GM19099 (cell line): ENCODE data around the gene LIMA1.

Experiments
- POLR2A ChIP-seq: IDR thresholded peaks from 3 replicates; pipeline ENCODE4 v1.6.1; 2011; ENCODE audit warnings: low read depth; ENCODE audit not compliant: insufficient read length; ENCODE audit errors: extremely low read depth

The LIMA1 gene

DNA sequence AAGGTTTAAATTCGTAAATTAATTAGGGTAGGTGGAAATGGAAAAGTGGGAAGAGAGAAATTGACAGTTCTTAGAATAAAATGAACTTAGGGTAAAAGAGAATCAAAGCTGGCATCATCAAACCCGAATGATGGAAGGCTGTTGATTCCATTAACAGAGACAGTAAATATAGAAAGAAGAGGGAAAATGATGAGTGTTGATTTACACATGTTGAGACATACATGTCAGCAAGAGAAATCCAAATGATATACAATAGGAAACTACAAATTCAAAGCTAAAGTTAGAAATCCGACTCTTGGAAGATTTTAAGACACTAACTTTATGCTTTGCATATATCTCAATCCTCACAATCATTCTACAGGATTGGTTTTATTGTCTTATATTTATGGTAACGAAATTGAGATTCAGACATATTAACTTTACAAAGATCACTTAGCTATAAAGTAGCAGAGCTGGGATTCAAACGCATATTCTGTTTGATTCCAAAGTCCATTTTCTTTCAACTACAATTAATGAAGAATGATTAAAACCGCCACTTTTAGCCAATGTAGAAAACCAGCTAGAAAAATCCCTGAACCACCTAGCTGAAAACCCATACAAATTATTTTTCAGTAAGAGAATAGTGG, 30.2 kb downstream of the LIMA1 start:
- no peak for TF ChIP-seq POLR2A

DNA sequence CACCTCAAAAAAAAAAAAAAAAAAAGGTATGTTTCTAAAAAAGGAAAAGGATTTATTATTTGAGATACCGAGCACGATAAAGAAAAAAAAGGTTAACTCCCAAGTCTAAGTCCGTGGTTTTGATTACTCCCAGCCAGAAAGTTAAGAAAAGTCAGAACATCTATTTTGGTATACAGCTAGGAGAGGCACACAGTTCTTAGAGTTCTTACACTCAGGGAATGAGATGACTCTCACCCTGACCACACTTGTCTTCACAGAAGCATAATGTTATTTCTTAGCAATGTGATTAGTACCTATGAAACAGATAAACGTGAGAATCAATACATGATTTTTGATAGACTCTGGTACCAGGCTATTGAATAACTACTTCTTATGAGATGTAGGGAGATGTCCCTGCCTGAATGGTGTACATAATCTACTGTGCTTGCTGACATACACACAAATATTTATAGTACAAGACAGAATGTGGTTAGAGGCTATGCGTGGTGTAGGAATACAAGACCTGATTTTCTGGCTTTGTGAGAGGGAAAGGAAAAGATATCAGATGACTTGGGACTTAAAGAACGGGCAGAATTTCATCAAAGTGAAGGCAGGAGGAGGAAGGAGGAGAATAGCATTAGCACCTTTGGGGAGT, 31.6 kb downstream of the LIMA1 start:
- no peak for TF ChIP-seq POLR2A

DNA sequence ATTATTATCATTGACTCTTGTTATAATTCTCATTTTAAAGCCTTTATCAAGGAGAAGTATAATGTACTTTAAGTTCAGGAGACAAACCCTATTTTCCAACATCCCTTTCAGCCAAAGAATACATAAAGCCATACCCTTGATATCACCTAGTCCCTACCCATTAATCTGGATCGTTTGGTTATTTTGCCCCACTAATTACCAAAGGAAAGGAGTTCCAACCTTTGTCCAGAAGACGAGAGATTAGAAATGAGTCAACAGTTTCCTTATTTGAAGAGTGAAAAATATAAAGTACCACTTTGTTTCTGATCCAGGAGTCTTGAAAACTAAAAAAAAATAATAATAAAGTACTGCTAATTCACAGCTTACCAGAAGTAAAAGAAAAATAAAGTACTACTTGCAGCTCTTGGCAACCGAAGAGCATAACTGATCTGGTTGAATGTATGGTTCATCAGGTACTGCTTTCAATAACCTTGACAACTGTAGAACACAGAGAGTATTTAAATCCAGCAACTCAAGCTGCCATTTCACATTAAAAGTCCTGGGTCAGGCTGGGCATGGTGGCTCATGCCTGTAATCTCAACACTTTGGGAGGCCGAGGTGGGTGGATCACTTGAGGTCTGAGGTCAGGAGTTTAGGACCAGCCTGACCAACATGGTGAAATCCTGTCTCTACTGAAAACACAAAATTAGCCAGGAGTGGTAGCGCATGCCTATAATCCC, 33.7 kb downstream of the LIMA1 start:
- no peak for TF ChIP-seq POLR2A

DNA sequence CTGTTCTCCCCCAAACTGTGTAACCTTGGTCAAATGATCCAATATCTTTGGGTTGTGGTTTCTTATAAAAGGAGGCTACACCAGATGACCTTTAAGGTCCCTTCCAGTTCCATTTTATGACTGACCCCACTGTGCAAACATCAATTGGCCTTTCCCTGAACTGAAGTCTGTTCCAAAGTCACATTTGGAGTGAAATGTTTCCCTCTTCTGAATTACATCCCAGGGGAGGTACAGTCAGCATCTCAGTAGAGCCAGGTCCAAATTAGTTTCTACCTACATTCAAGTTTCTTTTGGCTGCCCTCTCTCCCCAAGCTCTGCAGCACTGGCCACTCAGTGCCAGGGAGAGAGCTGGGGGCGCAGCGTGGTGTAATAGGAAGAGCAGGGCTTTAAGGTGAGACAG, 34.4 kb downstream of the LIMA1 start:
- TF ChIP-seq POLR2A, result no peak

DNA sequence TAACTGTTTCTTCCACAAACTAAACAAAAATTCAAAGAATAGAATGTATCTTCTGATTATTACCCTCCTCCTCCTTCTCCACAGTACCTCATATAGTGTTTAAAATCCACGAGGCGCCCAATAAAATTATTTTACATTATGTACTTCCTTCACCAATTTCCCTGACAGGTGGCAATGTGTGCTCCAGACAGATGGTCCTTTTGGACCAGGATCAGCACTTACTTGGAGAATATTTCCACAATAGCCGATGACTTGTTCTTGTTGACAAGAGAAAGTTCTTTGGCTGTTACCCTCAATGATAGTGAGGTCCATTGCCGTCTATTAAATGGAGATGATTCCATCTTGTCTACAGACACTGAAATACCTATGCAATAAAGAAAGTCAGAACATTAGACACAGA, 34.9 kb downstream of the LIMA1 start:
- TF ChIP-seq POLR2A, result no peak

DNA sequence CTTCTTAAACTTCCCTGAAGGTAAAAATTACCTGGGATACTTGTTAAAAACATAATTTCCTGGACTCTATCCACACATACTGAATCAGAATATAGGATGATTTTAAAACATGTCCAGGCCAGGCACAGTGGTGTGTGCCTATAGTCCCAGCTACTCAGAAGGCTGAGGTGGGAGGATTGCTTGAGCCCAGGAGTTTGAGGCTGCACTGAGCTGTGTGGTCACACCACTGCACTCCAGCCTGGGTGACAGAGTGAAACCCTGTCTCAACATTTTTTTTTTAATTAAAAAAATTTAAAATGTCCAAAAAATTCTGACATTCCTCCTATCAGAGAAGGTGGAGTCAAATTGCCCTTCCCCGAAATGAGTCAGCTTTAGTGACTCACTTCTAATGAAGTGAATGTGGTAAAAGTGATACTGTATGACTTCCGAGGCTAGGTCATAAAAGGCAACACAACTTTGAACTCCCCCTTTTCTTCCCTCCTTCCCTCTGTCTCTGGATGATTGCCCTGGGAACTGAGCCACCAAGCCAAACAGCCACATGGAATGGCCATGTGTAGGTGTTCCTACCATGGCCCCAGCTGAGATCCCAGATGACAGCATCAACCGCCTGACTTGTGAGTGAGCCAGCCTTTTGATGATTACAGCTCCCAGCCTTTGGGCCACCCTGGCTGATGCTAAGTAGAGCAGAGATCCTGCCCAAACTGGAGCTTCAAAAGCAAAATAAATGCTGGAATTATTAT, 36.3 kb downstream of the LIMA1 start:
- TF ChIP-seq POLR2A, result no peak

DNA sequence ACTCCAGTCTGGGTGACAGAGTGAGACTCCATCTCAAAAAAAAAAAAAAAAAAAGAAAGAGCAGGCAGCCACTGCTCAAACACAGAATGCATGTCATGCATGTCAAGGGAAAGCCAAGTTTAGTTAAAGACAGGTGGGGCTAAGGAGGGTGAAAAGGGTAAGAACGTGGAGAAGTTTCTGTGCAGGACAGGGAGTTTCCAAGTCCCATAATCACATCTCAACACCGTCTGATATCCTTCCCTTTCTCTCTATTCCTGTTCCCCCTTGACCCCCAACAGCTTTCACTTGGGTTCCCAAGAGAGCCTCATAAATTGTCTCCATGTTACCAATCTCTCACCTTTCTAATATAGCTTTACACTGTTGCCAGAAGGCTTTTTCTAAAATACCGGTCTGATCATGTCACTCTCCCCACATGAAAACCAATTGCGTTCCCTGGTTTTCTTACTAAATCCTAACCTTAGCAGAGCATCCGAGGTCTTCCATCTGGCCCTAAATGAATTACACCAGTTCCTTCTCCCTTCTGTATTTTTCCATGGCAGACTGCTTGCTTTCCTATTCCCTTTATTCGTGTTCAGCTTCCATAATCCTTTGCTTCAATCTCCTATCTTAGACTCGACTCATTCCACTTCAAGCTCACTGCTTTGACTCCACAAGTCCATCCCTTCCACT, 37.0 kb downstream of the LIMA1 start:
- no peak for TF ChIP-seq POLR2A

DNA sequence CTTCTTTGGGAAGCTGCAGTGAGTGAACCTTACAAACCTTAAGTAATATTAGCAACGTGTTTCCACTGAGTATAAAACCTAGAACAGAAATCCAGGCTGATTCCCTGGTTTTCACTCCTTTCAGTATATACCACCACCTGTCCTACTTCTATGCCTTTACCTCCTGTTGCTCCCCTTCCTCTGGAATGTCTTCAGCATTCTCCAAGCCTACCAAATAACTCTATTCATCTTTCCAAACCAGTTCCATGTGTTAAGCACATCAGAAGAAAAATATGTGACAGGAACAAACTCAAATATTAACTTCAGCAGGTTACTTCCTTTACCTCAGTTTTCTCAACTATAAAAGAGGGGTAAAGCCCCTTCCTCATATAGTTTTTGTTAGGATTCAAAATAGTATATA, 39.8 kb downstream of the LIMA1 start:
- no peak for TF ChIP-seq POLR2A

DNA sequence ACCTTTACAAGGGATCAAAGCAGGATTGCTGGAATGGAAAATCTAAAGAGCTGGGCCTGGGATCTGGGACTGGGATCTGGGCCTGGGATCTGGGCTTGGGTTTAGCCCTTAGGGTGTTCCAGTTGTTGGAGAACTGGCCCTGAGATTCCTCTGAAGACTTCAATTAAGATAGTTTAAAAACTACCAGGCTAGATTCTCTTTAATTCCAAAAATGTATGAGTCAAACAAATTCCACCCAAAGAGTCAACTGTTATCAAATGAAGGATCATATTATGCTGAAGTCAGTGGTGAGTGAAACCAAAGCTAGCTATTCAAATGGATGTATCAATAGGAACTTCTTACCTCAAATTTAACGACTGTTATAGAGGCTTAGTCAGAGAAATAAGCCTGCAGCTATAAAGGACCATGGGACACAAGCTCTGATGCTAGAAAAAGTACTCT, 40.5 kb downstream of the LIMA1 start:
- TF ChIP-seq POLR2A, result no peak

DNA sequence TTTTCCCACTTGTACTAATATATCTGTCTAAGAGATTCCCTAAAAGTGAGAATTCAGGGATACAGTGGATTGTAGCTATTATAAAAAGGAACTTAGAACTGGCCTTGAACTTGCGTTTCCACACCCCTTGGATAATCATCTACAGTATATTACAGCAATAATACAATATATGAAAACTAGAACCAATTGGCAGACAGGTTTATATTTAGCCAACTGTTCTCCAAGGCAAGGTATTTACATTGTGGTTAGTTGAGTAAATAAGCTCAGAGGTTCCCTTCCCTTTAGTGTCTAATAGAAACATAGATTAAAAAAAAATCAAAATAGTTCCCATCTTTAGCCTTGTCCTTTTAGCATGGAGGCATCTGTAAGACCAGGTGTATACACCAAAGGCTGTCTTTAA, 42.1 kb downstream of the LIMA1 start:
- TF ChIP-seq POLR2A, result no peak

DNA sequence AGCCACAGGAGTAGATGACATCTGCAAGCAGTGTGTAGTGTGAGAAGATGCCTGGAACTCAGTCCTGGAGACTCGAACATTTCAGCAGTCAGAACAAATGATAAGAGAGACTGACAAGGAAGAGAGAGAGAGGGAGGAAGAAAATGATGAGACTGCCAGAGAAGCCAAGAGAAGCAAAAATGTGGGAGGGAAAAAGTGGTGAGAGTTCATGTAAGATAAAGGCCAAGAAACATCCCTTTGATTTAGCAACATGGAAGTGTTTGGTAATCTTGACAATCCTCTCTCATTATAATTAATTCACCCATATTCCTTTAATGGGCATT, 42.6 kb downstream of the LIMA1 start:
- no peak for TF ChIP-seq POLR2A

DNA sequence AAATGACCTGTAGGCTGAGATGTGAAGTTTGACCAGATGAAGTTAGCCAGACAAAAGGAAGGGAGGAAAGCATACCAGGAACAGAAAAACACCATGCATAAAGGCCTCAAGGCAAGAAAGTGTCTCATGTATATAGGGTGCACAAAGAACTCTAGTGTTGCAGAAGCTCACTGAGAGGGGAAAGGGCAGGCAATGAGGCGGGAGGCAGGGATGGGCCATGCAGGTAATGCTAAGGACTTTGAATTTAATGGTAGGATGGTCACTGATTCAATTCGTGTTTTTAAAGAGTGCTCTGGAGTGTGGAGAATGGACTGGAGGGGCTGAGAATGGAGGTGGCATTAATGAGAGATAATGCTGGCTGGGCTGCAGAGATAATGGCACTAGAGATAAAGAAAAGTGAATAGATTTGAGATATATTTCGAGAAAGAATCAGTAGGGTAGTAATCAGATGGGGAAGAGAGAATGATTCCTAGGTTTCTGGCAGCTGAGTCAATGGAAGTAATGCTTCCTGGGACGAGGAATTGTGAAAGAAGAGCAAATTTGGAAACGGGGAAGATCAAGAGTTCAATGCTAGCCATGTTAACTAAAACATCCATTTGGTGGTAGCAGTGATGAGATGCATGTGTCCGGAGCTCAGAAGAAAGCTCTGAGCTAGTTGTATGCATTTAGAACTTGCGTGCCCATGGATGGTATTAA, 43.1 kb downstream of the LIMA1 start:
- TF ChIP-seq POLR2A, result no peak

DNA sequence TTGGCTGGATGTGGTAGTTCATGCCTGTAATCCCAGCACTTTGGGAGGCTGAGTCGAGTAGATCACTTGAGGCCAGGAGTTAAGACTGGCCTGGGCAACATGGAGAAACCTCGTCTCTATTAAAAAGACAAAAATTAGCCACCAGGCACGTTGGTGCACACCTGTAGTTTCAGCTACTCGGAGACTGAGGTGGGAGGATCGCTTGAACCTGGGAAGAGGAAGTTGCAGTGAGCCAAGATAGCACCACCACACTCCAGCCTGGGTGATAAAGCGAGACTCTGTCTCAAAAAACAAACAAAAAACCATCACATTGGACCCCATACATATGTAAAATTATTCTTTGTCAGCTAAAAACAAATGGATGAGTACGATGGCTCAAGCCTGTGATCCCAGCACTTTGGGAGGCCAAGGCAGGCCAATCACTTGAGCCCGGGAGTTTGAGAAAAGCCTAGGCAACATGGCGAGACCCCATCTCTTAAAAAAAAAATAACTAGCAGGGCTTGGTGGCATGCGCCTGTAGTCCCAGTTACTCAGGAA, 43.9 kb downstream of the LIMA1 start:
- no peak for TF ChIP-seq POLR2A

DNA sequence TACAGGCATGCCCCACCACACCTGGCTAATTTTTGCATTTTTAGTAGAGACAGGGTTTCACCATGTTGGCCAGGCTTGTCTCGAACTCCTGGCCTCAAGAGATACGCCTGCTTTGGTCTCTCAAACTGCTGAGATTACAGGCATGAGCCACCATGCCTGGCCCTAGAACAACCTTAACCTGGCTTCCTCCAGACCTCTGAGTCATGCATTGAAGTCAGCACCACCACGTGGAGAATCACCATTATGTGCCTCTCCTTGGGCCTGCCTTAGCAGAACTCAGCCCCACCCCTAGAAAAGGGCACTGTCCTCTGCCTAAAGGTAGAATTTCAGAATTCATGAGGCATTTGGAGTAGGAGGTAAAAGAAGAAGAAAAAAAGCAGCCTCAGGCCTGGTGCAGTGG, 49.0 kb downstream of the LIMA1 start:
- TF ChIP-seq POLR2A, result no peak
